Activated naive CD4-positive, alpha-beta T cell treated with anti-CD3 and anti-CD28 coated beads, Interleukin-2, amount 50 U/mL, for 24 hours (primary cell): Measurements from ENCODE around the gene TUT7.
"Not testable (repeated sequence)": the region's sequence is repeated elsewhere in the genome, so short reads cannot be mapped to it uniquely, and the experiment has no call there.

ENCODE experiments used
- H3K27ac Mint-ChIP-seq: one replicate; pipeline ENCODE4 v1.8.0; 2021; ENCODE audit warnings: mild to moderate bottlenecking, mixed read lengths
- H3K27me3 Mint-ChIP-seq: one replicate; pipeline ENCODE4 v1.8.0; 2021; ENCODE audit warnings: mixed read lengths
- H3K36me3 Mint-ChIP-seq: one replicate; pipeline ENCODE4 v1.8.0; 2021; ENCODE audit warnings: mixed read lengths
- H3K4me1 Mint-ChIP-seq: one replicate; pipeline ENCODE4 v1.8.0; 2021; ENCODE audit warnings: mixed read lengths
- H3K4me3 Mint-ChIP-seq: one replicate; pipeline ENCODE4 v1.8.0; 2021; ENCODE audit warnings: mild to moderate bottlenecking, mixed read lengths
- H3K9me3 Mint-ChIP-seq: one replicate; pipeline ENCODE4 v1.8.0; 2021; ENCODE audit warnings: mixed read lengths

TUT7 gene, protein sequence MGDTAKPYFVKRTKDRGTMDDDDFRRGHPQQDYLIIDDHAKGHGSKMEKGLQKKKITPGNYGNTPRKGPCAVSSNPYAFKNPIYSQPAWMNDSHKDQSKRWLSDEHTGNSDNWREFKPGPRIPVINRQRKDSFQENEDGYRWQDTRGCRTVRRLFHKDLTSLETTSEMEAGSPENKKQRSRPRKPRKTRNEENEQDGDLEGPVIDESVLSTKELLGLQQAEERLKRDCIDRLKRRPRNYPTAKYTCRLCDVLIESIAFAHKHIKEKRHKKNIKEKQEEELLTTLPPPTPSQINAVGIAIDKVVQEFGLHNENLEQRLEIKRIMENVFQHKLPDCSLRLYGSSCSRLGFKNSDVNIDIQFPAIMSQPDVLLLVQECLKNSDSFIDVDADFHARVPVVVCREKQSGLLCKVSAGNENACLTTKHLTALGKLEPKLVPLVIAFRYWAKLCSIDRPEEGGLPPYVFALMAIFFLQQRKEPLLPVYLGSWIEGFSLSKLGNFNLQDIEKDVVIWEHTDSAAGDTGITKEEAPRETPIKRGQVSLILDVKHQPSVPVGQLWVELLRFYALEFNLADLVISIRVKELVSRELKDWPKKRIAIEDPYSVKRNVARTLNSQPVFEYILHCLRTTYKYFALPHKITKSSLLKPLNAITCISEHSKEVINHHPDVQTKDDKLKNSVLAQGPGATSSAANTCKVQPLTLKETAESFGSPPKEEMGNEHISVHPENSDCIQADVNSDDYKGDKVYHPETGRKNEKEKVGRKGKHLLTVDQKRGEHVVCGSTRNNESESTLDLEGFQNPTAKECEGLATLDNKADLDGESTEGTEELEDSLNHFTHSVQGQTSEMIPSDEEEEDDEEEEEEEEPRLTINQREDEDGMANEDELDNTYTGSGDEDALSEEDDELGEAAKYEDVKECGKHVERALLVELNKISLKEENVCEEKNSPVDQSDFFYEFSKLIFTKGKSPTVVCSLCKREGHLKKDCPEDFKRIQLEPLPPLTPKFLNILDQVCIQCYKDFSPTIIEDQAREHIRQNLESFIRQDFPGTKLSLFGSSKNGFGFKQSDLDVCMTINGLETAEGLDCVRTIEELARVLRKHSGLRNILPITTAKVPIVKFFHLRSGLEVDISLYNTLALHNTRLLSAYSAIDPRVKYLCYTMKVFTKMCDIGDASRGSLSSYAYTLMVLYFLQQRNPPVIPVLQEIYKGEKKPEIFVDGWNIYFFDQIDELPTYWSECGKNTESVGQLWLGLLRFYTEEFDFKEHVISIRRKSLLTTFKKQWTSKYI (N-terminal part only)

DNA sequence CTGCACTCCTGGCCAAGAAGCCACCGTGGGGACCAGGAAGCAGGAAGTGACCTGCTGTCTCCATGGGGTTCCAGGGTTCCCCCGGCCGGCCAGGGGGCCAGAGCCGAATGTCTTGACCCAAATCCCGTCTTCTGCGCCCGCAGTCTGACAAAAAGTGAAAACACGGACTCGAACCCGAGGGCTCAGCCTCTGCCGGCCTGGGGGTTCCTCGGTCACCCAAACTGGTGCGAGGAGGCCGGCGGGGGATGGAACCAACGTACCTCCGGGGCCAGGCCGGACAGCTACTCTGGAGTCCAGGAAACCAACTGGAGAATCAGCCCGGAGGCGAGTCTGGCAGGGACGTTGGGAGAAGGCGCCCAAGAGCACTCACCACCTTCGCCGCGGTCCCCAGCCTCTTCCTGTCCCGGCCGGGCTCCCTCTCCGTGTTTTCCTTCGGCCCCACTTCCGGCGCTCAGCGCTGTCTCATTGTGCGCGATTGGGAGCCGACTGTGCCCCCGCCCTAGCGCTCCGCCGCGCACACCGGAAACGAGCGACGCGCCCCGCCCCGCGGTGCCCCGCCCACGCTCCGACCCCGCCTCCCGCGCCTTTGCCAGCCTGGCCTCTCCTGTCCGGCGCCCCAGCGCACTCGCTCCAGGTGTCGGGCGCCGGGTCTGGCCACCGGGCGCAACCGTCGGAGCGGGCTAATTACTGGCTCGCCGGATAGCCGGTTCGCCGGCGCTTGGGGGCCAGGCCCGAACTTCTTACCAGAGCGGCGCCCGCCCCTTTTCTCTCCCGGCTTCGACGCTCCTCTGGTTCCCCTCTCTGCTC is at the start of gene TUT7:
TSS of gene TUT7 (minus strand) at position 400 of the 807 bp plus-strand sequence. CDS start 1,211 bp downstream, outside the sequence.
- Mint-ChIP-seq H3K27ac (peak within 1 kb of the TSS; percentile 96), H3K4me1 (peaks cover 45% of the 10 kb centered on the region), H3K9me3 (no peaks in the 10 kb centered on the region), H3K36me3 (peaks cover 9% of the 10 kb centered on the region), H3K4me3 (peak within 1 kb of the TSS; percentile 97), H3K27me3 (no peaks in the 10 kb centered on the region)

DNA sequence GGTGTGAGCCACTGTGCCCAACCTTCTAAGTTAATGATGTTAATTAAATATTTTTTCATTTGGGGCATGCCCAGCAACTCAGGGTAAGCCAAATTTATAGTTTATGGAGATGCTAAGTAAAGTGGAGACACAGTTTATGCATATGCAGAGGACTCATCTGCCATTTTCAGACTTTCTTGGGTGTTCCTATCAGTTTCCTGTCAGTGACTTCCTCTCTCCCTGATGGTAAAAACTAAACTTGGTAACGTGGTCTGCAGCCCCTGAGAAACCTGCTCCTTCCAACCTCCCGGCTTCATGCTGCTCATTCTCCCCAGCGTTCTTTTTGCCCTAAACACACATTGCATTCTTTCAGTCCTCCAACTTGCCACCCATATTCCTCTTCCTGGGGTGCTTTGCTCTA is 48.4 kb upstream of the TUT7 start:
- no peaks in the 10 kb centered on the region for H3K9me3 Mint-ChIP-seq
- no peak overlapping the region for H3K27ac Mint-ChIP-seq
- no peaks in the 10 kb centered on the region for H3K36me3 Mint-ChIP-seq
- no peak overlapping the region for H3K4me3 Mint-ChIP-seq
- H3K4me1 Mint-ChIP-seq = peaks cover 12% of the 10 kb centered on the region
- H3K27me3 Mint-ChIP-seq = peaks cover 12% of the 10 kb centered on the region

DNA sequence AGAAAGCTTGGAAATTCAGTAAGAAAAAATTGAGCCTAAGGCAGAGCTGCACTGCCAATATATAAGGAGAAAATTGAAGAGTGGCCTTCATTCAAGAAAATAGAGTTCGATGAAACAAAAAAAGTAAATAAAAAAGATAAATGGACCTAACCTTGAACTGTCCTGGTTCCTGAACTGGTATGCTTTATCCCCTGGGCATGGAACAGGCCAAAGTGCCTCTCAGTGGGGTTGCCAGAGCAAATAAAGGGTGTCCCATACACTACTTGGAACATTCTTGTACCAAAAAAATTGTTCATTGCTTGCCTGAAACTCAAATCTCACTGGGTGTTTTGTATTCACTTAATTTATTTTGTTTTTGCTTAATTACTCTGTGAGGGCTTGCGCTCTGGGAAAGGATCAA is 42.2 kb upstream of the TUT7 start:
- Mint-ChIP-seq H3K9me3 (no peaks in the 10 kb centered on the region), H3K4me3 (no peak overlapping the region), H3K27ac (no peak overlapping the region), H3K27me3 (peaks cover 7% of the 10 kb centered on the region), H3K4me1 (no peaks in the 10 kb centered on the region), H3K36me3 (no peaks in the 10 kb centered on the region)

DNA sequence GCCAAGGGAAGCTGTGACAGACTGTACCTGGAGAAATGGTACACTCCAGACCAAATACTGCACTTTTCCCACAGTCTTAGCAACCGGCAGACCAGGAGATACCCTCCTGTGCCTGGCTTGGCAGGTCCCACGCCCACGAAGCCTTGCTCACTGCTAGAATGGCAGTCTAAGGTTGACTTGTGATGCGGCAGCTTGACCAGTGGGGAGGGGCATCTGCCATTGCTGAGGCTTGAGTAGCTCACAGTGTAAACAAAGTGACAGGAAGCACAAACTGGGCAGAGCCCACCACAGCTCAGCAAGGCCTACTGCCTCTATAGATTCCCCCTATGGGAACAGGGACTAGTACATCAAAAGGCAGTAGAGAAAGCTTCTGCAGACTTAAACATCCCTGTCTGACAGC is 36.0 kb upstream of the TUT7 start:
- H3K27me3 Mint-ChIP-seq = peaks cover 16% of the 10 kb centered on the region
- H3K4me3 Mint-ChIP-seq, H3K4me1 Mint-ChIP-seq, H3K27ac Mint-ChIP-seq, H3K9me3 Mint-ChIP-seq, H3K36me3 Mint-ChIP-seq: not testable (repeated sequence)

DNA sequence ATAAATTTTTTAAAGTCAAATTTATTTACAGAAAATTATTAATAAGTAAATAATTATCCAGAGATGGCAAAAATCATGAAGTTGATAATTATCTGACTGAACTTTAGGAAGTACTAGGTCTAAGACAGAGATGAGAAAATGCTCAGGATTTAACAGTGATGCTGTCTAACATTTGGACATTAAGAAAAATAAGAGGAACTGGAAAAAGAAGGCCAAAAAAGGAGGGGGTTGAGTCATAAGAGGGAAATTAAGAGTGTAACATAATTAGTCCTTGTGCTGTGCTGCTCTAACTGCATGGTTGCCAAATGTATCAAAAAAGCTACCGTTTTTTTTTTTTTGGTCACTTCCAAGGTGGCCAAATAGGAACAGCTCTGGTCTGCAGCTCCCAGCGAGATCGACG is 35.4 kb upstream of the TUT7 start:
- Mint-ChIP-seq H3K4me3 (no peak overlapping the region), H3K4me1 (no peaks in the 10 kb centered on the region), H3K27ac (no peak overlapping the region)

DNA sequence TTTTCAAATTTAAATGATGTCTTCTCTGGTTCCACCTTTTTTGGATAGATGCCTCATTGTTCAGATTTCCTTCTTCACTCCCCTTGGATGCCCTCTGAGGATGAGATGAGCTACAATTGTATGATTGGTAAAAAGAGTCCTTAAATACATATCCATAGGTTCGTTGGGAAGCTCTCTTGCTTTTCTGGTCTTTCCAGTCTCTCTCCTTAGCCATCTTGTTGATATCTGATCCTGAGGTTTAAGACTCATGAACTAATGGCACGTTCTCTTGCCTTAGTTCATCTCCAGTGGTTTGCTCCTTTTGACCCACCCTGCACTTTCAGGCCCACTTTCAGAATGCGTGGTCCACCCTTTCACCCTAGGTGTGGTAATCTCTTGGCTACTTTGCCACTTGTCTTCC is 33.2 kb upstream of the TUT7 start:
- Mint-ChIP-seq H3K4me3 (no peak overlapping the region), H3K4me1 (no peaks in the 10 kb centered on the region), H3K27ac (no peak overlapping the region), H3K36me3 (peaks cover 2% of the 10 kb centered on the region), H3K9me3 (peaks cover 6% of the 10 kb centered on the region), H3K27me3 (peaks cover 29% of the 10 kb centered on the region)

More for the DNA sequence above, 35.4 kb upstream of the TUT7 start:
- Mint-ChIP-seq H3K36me3 (peaks cover 2% of the 10 kb centered on the region), H3K9me3 (peaks cover 3% of the 10 kb centered on the region), H3K27me3 (peaks cover 19% of the 10 kb centered on the region)

DNA sequence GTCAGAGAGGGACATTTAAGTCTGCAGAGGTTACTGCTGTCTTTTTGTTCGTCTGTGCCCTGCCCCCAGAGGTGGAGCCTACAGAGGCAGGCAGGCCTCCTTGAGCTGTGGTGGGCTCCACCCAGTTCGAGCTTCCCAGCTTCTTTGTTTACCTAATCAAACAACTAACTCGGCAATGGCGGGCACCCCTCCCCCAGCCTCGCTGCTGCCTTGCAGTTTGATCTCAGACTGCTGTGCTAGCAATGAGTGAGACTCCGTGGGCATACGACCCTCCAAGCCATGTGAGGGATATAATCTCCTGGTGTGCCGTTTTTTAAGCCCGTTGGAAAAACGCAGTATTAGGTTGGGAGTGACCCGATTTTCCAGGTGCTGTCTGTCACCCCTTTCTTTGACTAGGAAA is 28.8 kb upstream of the TUT7 start:
- H3K27me3 Mint-ChIP-seq = peaks cover 22% of the 10 kb centered on the region
- H3K9me3 Mint-ChIP-seq, H3K36me3 Mint-ChIP-seq, H3K4me1 Mint-ChIP-seq, H3K4me3 Mint-ChIP-seq, H3K27ac Mint-ChIP-seq: not testable (repeated sequence)

DNA sequence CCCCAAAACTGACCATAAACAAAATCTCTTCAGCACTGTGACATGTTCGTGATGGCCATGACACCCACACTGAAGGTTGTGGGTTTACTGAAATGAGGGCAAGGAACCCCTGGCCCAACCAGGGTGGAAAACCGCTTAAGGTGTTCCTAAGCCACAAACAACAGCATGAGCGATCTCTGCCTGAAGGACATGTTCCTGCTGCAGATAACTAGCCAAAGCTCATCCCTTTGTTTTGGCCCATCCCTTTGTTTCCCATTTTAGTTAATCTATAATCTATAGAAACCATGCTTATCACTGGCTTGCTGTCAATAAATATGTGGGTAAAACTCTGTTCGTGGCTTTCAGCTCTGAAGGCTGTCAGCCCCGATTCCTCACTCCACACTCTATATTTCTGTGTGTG is 21.8 kb upstream of the TUT7 start:
- H3K4me3 Mint-ChIP-seq = no peak overlapping the region
- peaks cover 2% of the 10 kb centered on the region for H3K36me3 Mint-ChIP-seq
- H3K27me3 Mint-ChIP-seq = peaks cover 18% of the 10 kb centered on the region
- H3K9me3 Mint-ChIP-seq = no peaks in the 10 kb centered on the region
- H3K27ac Mint-ChIP-seq = no peak overlapping the region
- no peaks in the 10 kb centered on the region for H3K4me1 Mint-ChIP-seq

DNA sequence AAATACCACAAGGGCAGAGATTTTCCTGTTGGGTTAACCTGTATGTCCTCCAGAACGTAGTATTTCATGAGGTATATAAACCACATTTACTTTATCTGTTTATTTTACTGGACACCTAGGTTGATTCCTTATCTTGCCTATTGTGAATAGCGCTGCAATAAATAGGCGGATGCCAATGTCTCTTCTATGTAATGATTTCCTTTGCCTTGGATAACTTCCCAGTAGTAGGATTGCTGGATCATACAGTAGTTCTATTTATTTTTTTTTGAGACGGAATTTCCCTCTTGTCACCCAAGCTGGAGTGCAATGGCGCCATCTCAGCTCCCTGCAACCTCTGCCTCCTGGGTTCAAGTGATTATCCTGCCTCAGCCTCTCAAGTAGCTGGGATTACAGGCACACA is 15.6 kb upstream of the TUT7 start:
- Mint-ChIP-seq H3K9me3 (peaks cover 18% of the 10 kb centered on the region), H3K4me1 (no peaks in the 10 kb centered on the region), H3K36me3 (peaks cover 9% of the 10 kb centered on the region), H3K27me3 (peaks cover 13% of the 10 kb centered on the region), H3K4me3 (no peak overlapping the region), H3K27ac (no peak overlapping the region)

DNA sequence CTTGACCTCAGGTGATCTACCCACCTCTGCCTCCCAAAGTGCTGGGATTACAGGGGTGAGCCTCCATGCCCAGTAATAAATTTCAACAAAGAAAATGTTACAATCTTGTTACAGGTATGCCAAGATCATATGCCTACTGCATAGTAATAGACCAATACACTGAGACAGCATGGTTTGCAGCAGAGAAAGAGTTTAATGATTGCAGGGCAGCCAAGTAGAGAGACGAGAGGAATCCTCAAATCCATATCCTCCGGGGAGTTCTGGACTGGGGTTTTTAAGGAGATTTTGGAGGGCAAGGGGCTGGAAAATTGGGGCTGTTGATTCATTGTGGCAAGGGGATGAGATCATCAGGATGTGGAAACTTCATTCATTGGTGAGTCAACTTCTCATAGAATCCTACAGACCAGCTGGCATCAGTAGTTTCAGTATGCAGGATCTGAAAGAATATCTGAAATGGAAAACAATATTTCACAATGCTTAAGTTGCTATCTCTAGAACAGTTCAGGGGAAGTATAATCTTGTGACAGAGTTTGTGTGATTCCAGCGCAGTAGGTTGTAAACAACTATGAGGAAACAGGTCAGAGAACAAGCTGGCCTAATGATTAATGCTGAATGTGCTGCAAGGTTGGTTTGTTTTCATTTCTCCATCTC is 14.8 kb upstream of the TUT7 start:
- Mint-ChIP-seq H3K27ac (no peak overlapping the region), H3K4me3 (no peak overlapping the region), H3K36me3 (peaks cover 9% of the 10 kb centered on the region), H3K27me3 (peaks cover 11% of the 10 kb centered on the region), H3K4me1 (no peaks in the 10 kb centered on the region), H3K9me3 (peaks cover 18% of the 10 kb centered on the region)

DNA sequence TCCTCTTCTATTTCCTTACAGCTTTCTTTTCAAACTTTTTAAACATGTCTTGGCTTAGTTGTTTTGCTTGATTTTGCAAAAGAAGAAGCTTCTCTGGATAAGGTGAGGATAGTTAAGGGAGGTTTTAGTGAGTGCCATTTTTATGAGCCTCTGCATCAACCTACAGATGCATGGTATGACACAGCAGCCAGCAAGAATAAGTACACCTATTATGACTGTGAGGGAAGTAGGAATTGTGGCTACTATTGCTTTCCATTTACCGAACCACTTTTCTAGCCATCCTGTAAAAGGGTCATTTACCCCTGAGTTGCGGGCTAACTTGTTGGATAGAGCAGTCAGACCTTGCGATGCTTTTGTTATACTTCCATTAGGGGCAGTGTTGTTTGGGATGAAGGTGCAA is 7.0 kb upstream of the TUT7 start:
- no peaks in the 10 kb centered on the region for H3K4me1 Mint-ChIP-seq
- no peaks in the 10 kb centered on the region for H3K9me3 Mint-ChIP-seq
- H3K27me3 Mint-ChIP-seq = no peaks in the 10 kb centered on the region
- no peak overlapping the region for H3K27ac Mint-ChIP-seq
- no peak overlapping the region for H3K4me3 Mint-ChIP-seq
- H3K36me3 Mint-ChIP-seq = no peaks in the 10 kb centered on the region

DNA sequence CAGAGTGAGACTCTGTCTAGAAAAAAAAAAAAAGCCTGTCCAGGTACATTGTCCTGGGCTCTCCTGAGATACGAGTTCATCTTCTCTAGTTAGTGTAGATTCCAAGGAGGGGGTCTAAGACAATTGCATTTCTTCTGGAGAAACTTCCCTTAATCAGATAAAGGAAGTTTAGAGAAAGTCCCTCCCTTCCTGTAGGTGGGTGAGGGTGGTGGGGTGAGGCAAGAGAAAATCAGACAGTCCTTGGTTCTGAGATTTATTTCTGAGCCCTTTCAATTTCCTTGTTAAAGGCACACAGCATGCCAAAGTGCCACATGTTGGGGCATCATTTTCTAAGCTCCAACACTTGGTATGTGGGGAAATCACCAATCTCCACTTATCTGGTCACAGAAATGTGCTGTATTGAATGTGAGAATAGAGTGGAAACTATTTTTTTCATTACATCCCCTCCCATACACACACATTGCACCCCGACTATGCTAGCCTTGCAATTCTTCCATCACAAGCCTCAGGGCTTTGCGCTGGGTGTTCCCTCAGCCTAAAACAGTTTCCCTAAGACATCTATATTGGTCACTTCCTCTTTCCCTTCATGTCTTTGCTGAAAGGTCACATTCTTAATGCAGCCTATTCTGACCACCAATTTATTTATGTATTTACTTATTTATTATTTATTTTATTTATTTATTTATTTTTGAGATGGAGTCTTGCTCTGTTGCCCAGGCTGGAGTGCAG is 5.1 kb upstream of the TUT7 start:
- Mint-ChIP-seq H3K4me3 (no peak overlapping the region), H3K4me1 (peaks cover 6% of the 10 kb centered on the region), H3K36me3 (no peaks in the 10 kb centered on the region), H3K27ac (no peak overlapping the region), H3K9me3 (no peaks in the 10 kb centered on the region), H3K27me3 (no peaks in the 10 kb centered on the region)

DNA sequence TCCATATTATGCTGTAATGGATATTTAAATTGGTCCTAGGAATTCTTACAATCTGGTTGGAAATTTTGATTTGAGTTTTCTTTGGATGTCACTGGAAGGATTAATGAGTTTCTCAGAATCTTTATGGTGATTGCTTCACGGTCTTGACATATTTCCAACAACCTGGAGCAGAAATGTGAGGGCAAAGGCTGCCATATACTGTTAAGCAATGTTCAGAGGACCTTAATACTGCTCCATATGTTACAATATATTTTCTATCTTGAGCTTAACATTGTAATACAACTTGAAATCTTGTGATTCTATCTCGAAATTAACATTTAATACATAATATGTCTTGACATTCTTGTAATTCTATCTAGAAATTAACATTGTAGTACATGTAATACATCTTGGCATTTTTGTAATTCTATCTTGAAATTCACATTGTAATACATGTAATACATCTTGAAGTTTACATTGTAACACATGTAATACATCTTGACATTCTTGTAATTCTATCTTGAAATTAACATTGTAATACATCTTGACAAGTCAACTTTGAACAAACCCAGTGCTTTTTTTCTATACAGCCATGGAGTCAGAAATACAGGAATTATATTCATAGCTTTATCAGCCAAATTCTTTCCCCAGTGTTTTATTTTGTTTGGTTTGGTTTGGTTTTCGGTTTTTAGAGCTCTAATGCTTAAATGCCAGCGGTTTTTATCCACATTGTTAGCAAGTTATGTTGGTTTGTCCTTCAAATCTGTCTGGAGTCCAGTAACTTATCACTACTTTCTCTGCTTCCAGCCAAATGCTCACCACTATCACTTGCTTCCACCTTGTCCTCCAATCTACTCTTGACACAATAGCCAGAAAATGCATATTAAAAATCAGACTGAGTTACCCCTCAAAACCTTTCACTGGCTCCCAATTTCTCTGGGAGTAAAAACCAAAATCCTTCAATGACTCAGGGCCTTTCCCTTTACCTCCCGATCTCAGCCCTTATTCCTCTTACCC is 3.0 kb upstream of the TUT7 start:
- H3K4me3 Mint-ChIP-seq = peak overlapping the region; percentile 6
- H3K36me3 Mint-ChIP-seq = peaks cover 5% of the 10 kb centered on the region
- peaks cover 22% of the 10 kb centered on the region for H3K4me1 Mint-ChIP-seq
- H3K27me3 Mint-ChIP-seq = no peaks in the 10 kb centered on the region
- no peak overlapping the region for H3K27ac Mint-ChIP-seq
- no peaks in the 10 kb centered on the region for H3K9me3 Mint-ChIP-seq
